Activated CD8-positive, alpha-beta T cell treated with anti-CD3 and anti-CD28 coated beads, Interleukin-2, amount 10 ng/mL, durations not matched to agents 7 days and 5 days (primary cell): ENCODE measurements around the gene ABCC5. TPM values are rescaled to one million over a fixed set of nuclear protein-coding genes. Genes with fewer than 3 reads are reported as not detected.

Experiments used
- ATAC-seq: fragments of 150-1000 bp; cut with Tn5 transposase; one replicate; pipeline ENCODE4 v1.10.0; 2021; ENCODE audit warnings: moderate library complexity
- CTCF ChIA-PET: fragments of 350-600 bp; sonication (Branson Sonifier 250); formaldehyde crosslinking; loops from one replicate; lab custom pipeline; 2021; ENCODE audit warnings: antibody characterized with exemption; lab: Charles Lee
- POLR2A ChIA-PET: fragments of 350-600 bp; sonication (Branson Sonifier 250); formaldehyde crosslinking; loops from one replicate; lab custom pipeline; 2021; ENCODE audit warnings: antibody characterized with exemption; lab: Charles Lee
- DNase-seq: peaks from one replicate; pipeline ENCODE4 v3.0.0-alpha.2; 2020
- H3K27ac Mint-ChIP-seq: one replicate; pipeline ENCODE4 v1.8.0; 2021; ENCODE audit warnings: mild to moderate bottlenecking, mixed read lengths
- H3K27me3 Mint-ChIP-seq: one replicate; pipeline ENCODE4 v1.8.0; 2021; ENCODE audit warnings: low read depth, mixed read lengths
- H3K36me3 Mint-ChIP-seq: one replicate; pipeline ENCODE4 v1.8.0; 2021; ENCODE audit warnings: low read depth, mixed read lengths
- H3K4me1 Mint-ChIP-seq: one replicate; pipeline ENCODE4 v1.8.0; 2021; ENCODE audit warnings: low read depth, mixed read lengths
- H3K4me3 Mint-ChIP-seq: one replicate; pipeline ENCODE4 v1.8.0; 2021; ENCODE audit warnings: mild to moderate bottlenecking, mixed read lengths
- H3K9me3 Mint-ChIP-seq: one replicate; pipeline ENCODE4 v1.8.0; 2022; ENCODE audit warnings: mixed read lengths; ENCODE audit not compliant: insufficient read depth
- total RNA-seq, 2 experiments: library from RNA; stranded (reverse); gene quantifications; one replicate each; pipeline ENCODE4 v1.2.3, GENCODE V29; 2021

The ABCC5 gene
- total RNA-seq, 2 experiments from 2014 or later = 16.7 to 19.6 TPM

DNA sequence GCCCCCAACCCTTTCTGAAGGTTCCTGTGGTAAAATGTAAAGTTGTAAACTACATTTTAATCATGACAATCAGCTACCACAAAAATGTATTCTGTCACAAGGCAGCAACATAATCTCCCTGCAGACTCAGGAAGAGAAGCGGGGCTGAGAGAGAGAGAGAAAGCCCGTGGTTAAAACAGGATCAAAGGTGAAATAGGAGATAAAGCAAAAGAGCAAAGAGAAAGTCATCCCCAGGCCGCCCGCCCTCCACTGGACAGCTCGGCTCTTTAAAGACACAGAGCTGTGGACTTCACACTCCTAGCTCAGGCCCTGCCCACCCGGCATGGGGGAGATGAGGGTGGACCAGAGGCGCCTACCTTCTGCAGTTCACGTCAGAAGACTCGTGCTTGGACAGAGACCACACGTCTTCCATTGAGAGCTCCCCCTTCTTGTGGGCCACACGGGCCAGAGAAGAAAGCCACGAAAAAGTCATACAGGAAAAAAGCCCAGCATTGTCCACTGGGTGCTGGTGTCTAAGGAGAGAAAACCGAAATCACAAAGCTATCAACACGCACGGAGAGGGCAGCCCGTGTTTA is 29.4 kb downstream of the ABCC5 start:
- Mint-ChIP-seq H3K9me3 (no peaks in the 10 kb centered on the region), H3K4me1 (peaks cover 7% of the 10 kb centered on the region), H3K4me3 (no peak overlapping the region), H3K27me3 (no peaks in the 10 kb centered on the region), H3K27ac (no peak overlapping the region), H3K36me3 (peaks cover 12% of the 10 kb centered on the region)
- DNase-seq = no peak
- ChIA-PET CTCF (interaction anchor here (1.0 to 1.3 kb wide), 3 partner anchors 24 to 93 kb away, joined by 3 to 4 read pairs (median 3); no protein-coding TSS in a partner anchor), POLR2A (no interaction called here)
- ATAC-seq = no peak

GRCh38 chr3:183987000-183987600 is 30.6 kb downstream of the ABCC5 start:
- no peak overlapping the region for H3K4me3 Mint-ChIP-seq
- DNase-seq (no peak), ATAC-seq (no peak)
- H3K36me3 Mint-ChIP-seq = peaks cover 12% of the 10 kb centered on the region
- POLR2A ChIA-PET = no interaction called here
- H3K4me1 Mint-ChIP-seq = peaks cover 7% of the 10 kb centered on the region
- H3K27me3 Mint-ChIP-seq = no peaks in the 10 kb centered on the region
- CTCF ChIA-PET = interaction anchor here (1.2 to 1.3 kb wide), 2 partner anchors 25 to 28 kb away, joined by 3 read pairs; no protein-coding TSS in a partner anchor
- H3K27ac Mint-ChIP-seq = peak overlapping the region; percentile 19
- no peaks in the 10 kb centered on the region for H3K9me3 Mint-ChIP-seq

GRCh38 chr3:183984749-183985729 is 32.6 kb downstream of the ABCC5 start:
- Mint-ChIP-seq H3K36me3 (peaks cover 12% of the 10 kb centered on the region), H3K4me3 (no peak overlapping the region), H3K27ac (no peak overlapping the region), H3K27me3 (no peaks in the 10 kb centered on the region), H3K9me3 (no peaks in the 10 kb centered on the region), H3K4me1 (peaks cover 7% of the 10 kb centered on the region)
- POLR2A ChIA-PET = no interaction called here
- CTCF ChIA-PET = interaction anchor here (0.8 kb wide), 1 partner anchor 19 kb away, joined by 3 read pairs; no protein-coding TSS in a partner anchor
- ATAC-seq = no peak
- no peak for DNase-seq

DNA sequence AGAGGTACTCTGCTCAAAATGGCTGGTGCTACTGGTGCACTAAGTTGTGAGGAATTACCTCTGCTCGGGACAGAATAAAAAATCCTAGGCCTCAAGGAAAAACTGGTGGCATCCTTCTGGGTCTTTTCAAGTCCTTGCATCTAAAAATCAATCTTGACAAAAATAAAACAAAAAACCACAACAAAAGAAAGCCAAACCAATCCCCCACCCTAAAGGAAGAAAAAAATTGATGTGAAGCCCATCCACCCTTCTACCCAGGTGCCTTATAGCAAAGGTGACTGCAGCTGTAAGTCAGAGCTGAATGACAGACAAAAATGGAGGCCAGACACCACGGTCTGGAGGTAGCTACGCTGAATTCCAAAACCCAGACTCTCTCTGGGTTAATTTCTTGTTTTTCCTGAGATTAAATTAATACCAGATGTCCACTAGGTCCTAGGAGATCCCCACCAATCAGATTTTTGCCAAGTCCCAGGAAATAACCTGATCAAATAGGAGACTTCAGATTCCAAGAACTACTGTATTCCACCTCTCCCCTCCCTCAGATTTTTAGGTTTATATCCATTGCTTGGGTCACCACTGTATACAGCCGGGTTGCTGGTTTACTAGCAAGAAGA is 33.5 kb downstream of the ABCC5 start:
- Mint-ChIP-seq H3K36me3 (peaks cover 12% of the 10 kb centered on the region), H3K4me3 (no peak overlapping the region), H3K9me3 (no peaks in the 10 kb centered on the region), H3K27ac (no peak overlapping the region), H3K4me1 (peaks cover 7% of the 10 kb centered on the region), H3K27me3 (no peaks in the 10 kb centered on the region)
- no peak for DNase-seq
- ChIA-PET POLR2A (no interaction called here), CTCF (interaction anchor here (0.8 kb wide), 1 partner anchor 19 kb away, joined by 3 read pairs; no protein-coding TSS in a partner anchor)
- no peak for ATAC-seq

DNA sequence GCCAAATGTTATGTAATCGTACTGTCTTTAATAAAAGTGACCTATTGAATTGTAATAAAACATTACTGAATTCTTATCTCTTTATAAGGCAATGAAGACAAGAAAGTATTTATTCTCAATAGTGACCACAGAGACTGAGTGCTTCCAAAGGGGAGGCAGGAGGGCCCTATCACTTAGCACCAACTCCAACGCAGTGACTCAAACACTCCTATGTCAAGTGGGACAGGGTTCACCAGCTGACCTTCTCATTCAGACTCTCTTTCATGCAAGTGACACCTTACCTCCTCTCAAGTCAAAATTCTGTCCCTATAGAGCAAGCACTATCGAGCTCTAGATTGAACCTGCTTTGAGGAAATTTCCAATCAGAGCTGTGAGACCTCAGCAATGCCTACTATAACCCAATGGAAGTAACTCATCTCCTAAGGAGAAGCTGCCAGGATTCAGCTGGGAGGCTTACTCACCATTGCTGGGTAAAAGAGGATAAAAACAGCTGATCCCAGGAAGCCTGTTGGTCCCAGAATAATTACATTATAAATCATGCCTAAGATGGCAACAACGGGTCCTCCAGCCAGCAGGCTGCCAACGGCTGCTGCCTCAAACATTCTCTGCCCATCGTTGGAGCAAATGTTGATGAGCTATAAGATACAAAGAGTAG is 35.6 kb downstream of the ABCC5 start:
- Mint-ChIP-seq H3K4me3 (no peak overlapping the region), H3K4me1 (peaks cover 4% of the 10 kb centered on the region), H3K27me3 (no peaks in the 10 kb centered on the region), H3K36me3 (peaks cover 4% of the 10 kb centered on the region), H3K9me3 (no peaks in the 10 kb centered on the region), H3K27ac (no peak overlapping the region)
- POLR2A ChIA-PET = no interaction called here
- CTCF ChIA-PET = interaction anchor here (0.6 kb wide), 1 partner anchor 131 kb away, joined by 4 read pairs; no protein-coding TSS in a partner anchor
- ATAC-seq (no peak), DNase-seq (no peak)

DNA sequence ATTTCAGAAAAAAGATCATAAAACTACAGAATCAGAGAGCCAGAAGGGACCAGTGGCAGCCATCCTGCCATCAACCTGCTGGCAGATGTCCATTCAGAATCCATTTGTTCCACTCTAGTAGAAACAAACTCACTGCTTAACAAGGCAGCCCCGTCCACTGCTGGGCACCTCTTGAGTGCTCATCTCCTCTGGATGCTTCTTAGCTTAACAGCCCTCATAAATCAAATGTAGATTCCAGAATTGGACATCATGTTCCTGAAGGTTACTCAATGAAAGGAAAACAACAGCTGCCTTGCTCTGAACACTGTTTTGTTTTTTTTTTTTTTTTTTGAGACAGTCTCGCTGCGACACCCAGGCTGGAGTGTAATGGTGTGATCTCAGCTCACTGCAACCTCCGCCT is 37.3 kb downstream of the ABCC5 start:
- ATAC-seq (no peak), DNase-seq (no peak)
- Mint-ChIP-seq H3K36me3 (peaks cover 3% of the 10 kb centered on the region), H3K9me3 (no peaks in the 10 kb centered on the region), H3K27ac (no peak overlapping the region), H3K4me3 (no peak overlapping the region), H3K4me1 (peaks cover 10% of the 10 kb centered on the region), H3K27me3 (no peaks in the 10 kb centered on the region)
- CTCF ChIA-PET = no interaction called here
- POLR2A ChIA-PET = interaction anchor here (0.7 kb wide), 1 partner anchor 319 kb away, joined by 3 read pairs; no protein-coding TSS in a partner anchor

GRCh38 chr3:183975981-183976662 is 41.6 kb downstream of the ABCC5 start:
- Mint-ChIP-seq H3K27me3 (no peaks in the 10 kb centered on the region), H3K4me3 (no peak overlapping the region), H3K9me3 (no peaks in the 10 kb centered on the region), H3K27ac (no peak overlapping the region), H3K4me1 (peaks cover 5% of the 10 kb centered on the region), H3K36me3 (peaks cover 3% of the 10 kb centered on the region)
- DNase-seq = no peak
- CTCF ChIA-PET = no interaction called here
- ATAC-seq = no peak
- POLR2A ChIA-PET = no interaction called here

DNA sequence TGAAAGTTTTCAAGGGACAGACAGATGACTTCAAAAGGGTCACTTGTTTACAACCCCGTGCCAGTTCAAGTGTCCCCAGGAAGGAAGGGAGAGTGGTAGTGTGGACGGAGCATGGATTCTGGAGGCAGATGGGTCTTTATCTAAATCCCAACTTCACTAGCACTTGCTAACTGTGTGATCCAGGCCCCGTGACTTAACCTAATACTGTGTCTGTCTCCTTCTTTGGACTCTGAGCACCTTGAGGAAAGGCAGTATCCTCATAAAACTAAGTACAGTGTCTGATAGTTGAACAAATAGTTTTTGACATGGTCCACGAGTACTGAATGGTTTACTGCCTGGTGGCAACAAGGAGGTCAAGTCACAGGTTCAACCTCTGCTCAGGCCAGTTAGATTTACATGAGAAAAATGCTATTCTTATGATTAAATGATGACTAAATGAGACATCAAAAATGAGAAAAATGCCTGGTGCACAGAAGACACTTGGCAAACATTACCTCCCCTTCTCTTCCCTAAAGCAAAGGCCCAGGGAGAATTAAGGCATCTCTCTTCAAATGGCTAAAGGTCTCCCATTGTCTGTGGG is 48.9 kb downstream of the ABCC5 start:
- no peak for ATAC-seq
- CTCF ChIA-PET = no interaction called here
- Mint-ChIP-seq H3K4me1 (no peaks in the 10 kb centered on the region), H3K9me3 (no peaks in the 10 kb centered on the region), H3K4me3 (no peak overlapping the region), H3K27ac (no peak overlapping the region), H3K27me3 (no peaks in the 10 kb centered on the region), H3K36me3 (peaks cover 4% of the 10 kb centered on the region)
- no peak for DNase-seq
- POLR2A ChIA-PET = no interaction called here

- ATAC-seq (no peak), DNase-seq (no peak)
- Mint-ChIP-seq H3K4me3 (no peak overlapping the region), H3K36me3 (peaks cover 4% of the 10 kb centered on the region), H3K4me1 (no peaks in the 10 kb centered on the region), H3K27me3 (no peaks in the 10 kb centered on the region), H3K27ac (no peak overlapping the region), H3K9me3 (no peaks in the 10 kb centered on the region)
- CTCF ChIA-PET = no interaction called here
- POLR2A ChIA-PET = no interaction called here
Observed at GRCh38 chr3:183967693-183968092, 50.0 kb downstream of the ABCC5 start.

DNA sequence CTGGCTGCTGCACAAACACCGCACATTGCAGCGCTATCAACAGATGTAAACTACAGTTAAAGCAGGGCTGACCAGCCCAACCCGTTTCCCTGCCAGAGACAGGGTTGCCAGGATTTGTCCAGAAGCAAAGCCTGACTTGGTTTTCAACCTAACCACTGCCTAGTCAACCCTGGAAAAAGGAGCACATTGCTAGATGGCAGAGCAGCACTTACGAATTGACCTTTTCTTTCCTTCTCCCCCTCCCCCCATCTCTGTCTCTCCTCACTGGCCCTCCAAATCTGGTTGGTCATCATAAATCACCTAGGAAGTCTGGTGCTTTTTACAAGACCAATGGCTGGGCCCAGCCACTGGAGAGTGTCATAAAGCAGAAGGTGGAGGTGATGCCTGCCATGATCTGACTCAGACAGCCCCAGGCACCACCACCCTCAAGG is 51.3 kb downstream of the ABCC5 start:
- H3K36me3 Mint-ChIP-seq = peaks cover 4% of the 10 kb centered on the region
- ATAC-seq (no peak), DNase-seq (no peak)
- no peak overlapping the region for H3K4me3 Mint-ChIP-seq
- CTCF ChIA-PET = no interaction called here
- H3K27me3 Mint-ChIP-seq = no peaks in the 10 kb centered on the region
- H3K9me3 Mint-ChIP-seq = no peaks in the 10 kb centered on the region
- POLR2A ChIA-PET = no interaction called here
- H3K27ac Mint-ChIP-seq = no peak overlapping the region
- no peaks in the 10 kb centered on the region for H3K4me1 Mint-ChIP-seq
